ENCODE measurements around the gene LPO.

DNA sequence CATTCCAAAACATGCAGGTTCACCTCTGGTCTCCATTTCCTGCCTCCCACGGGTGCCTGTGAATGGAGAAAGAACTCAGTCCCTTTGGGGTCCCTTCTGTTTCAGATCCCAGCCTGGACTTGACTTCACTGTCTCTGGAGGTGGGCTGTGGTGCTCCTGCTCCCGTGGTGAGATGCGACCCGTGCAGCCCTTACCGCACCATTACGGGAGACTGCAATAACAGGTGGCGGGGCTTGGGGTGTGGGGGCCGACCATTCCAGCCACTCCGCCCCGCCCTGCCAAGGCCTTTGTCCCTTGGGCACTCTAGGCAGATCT lies 10.5 kb downstream of the LPO start:
- TF ChIP-seq, protein P1, sequence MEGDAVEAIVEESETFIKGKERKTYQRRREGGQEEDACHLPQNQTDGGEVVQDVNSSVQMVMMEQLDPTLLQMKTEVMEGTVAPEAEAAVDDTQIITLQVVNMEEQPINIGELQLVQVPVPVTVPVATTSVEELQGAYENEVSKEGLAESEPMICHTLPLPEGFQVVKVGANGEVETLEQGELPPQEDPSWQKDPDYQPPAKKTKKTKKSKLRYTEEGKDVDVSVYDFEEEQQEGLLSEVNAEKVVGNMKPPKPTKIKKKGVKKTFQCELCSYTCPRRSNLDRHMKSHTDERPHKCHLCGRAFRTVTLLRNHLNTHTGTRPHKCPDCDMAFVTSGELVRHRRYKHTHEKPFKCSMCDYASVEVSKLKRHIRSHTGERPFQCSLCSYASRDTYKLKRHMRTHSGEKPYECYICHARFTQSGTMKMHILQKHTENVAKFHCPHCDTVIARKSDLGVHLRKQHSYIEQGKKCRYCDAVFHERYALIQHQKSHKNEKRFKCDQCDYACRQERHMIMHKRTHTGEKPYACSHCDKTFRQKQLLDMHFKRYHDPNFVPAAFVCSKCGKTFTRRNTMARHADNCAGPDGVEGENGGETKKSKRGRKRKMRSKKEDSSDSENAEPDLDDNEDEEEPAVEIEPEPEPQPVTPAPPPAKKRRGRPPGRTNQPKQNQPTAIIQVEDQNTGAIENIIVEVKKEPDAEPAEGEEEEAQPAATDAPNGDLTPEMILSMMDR (IDR thresholded peaks at IDR 0.05; ENCODE audit: low read depth, low read length) = no peak
- TF ChIP-seq EZH2phosphoT487 (IDR thresholded peaks at IDR 0.05; ENCODE audit: low read depth) = no peak
